A549 (cell line): ENCODE measurements around the gene ZNF536. TPM values are rescaled to one million over a fixed set of nuclear protein-coding genes. Genes with fewer than 3 reads are reported as not detected.

ENCODE experiments used
- ATAC-seq, 2 experiments: fragments of 200-7000 bp in 1 of 2; fragments of >200 bp in 1 of 2; cut with Nextera tagmentation in 1 of 2; cut with Tn5 transposase in 1 of 2; 3 replicates each; pipeline versions ENCODE4 v1.8.0 to v1.9.1; 2018 to 2020; ENCODE audit warnings: mild to moderate bottlenecking in 1 of 2, moderate library complexity in 1 of 2
- CTCF ChIA-PET: fragments of 300-600 bp; sonication (Branson Sonifier 250); formaldehyde crosslinking; extraction: SDS; loops from one replicate; lab custom pipeline; 2021; ENCODE audit warnings: antibody characterized with exemption, inconsistent platforms; lab: Yijun Ruan, JAX
- POLR2A ChIA-PET: fragments of 350-600 bp; formaldehyde crosslinking; extraction: SDS; loops from one replicate; lab custom pipeline; 2021; ENCODE audit warnings: antibody characterized with exemption, inconsistent platforms; lab: Yijun Ruan, JAX
- DNase-seq, 2 experiments: peaks; one replicate each; pipeline versions ENCODE4 v3.0.0 to v3.0.0-alpha.2; 2011 to 2016; ENCODE audit warnings: low read depth in 1 of 2, low spot score in 1 of 2
- FAIRE-seq: peaks from 2 replicates; lab custom pipeline; 2011; peaks lifted over from hg19 to GRCh38; lab: Jason Lieb, UNC
- H3K27ac ChIP-seq, 2 experiments: fragments of >200 bp; sonication (Bioruptor Twin); formaldehyde crosslinking; 3 replicates each; pipeline ENCODE4 v1.5.1; 2016 to 2017
- H3K4me1 ChIP-seq: fragments of >200 bp; sonication (Bioruptor Twin); formaldehyde crosslinking; 3 replicates; pipeline ENCODE4 v1.6.1; 2016
- H3K4me2 ChIP-seq: fragments of >200 bp; sonication (Bioruptor Twin); formaldehyde crosslinking; 3 replicates; pipeline ENCODE4 v1.6.1; 2016
- H3K4me3 ChIP-seq: fragments of >200 bp; sonication (Bioruptor Twin); formaldehyde crosslinking; 3 replicates; pipeline ENCODE4 v1.5.1; 2016
- H3K9me3 ChIP-seq: fragments of >200 bp; sonication (Bioruptor Twin); formaldehyde crosslinking; 3 replicates; pipeline ENCODE4 v1.6.1; 2016
- BHLHE40 ChIP-seq: IDR thresholded peaks from 2 replicates; pipeline ENCODE4 v1.6.1; 2012; ENCODE audit warnings: low read depth, low read length, inconsistent platforms
- CEBPB ChIP-seq, 2 experiments: fragments of >200 bp in 1 of 2; sonication (Bioruptor Twin) in 1 of 2; formaldehyde crosslinking in 1 of 2; IDR thresholded peaks; 2 replicates each; pipeline ENCODE4 v1.6.1; 2012 to 2016
- CHD4 ChIP-seq: fragments of 200-600 bp; sonication (generic); IDR thresholded peaks from 2 replicates; pipeline ENCODE4 v1.6.1; 2016; ENCODE audit warnings: antibody characterized with exemption, mild to moderate bottlenecking, borderline replicate concordance
- E2F6 ChIP-seq: IDR thresholded peaks from 2 replicates; pipeline ENCODE4 v1.6.1; 2012; ENCODE audit warnings: low read depth, borderline replicate concordance
- EP300 ChIP-seq, 2 experiments: fragments of >200 bp; sonication (Bioruptor Twin); formaldehyde crosslinking; IDR thresholded peaks; 2 replicates in 1 of 2; 3 replicates in 1 of 2; pipeline ENCODE4 v1.6.1; 2016 to 2017
- ESRRA ChIP-seq: fragments of 150-350 bp; IDR thresholded peaks from 2 replicates; pipeline ENCODE4 v1.6.1; 2014; ENCODE audit warnings: mild to moderate bottlenecking, low read length, borderline replicate concordance
- FOSB ChIP-seq: fragments of 250-450 bp; sonication (Bioruptor Pico); IDR thresholded peaks from 2 replicates; pipeline ENCODE4 v1.5.0; 2020; ENCODE audit warnings: mild to moderate bottlenecking, moderate library complexity
- JUNB ChIP-seq: fragments of >200 bp; sonication (Bioruptor Twin); formaldehyde crosslinking; IDR thresholded peaks from 2 replicates; pipeline ENCODE4 v1.6.1; 2016
- KDM1A ChIP-seq: fragments of 200-600 bp; sonication (generic); IDR thresholded peaks from 2 replicates; pipeline ENCODE4 v1.6.1; 2016; ENCODE audit warnings: low read depth, mild to moderate bottlenecking
- MAFK ChIP-seq: fragments of 450-650 bp; IDR thresholded peaks from 2 replicates; pipeline ENCODE4 v1.6.1; 2014; ENCODE audit not compliant: partially characterized antibody
- NPAS2 ChIP-seq: fragments of 250-450 bp; sonication (Bioruptor Pico); IDR thresholded peaks from 2 replicates; pipeline ENCODE4 v1.8.0; 2022; ENCODE audit warnings: mild to moderate bottlenecking, moderate library complexity, borderline replicate concordance
- PBX3 ChIP-seq: IDR thresholded peaks from 2 replicates; pipeline ENCODE4 v1.6.1; 2012
- POLR2AphosphoS2 ChIP-seq: conservative IDR thresholded peaks from 2 replicates; pipeline ENCODE4 v1.6.1; 2012; ENCODE audit warnings: low read length, improper control_type of control experiment, inconsistent platforms
- RAD21 ChIP-seq, 2 experiments: fragments of >200 bp in 1 of 2; sonication (Bioruptor Twin) in 1 of 2; formaldehyde crosslinking in 1 of 2; IDR thresholded peaks in 1 of 2; conservative IDR thresholded peaks in 1 of 2; 2 replicates in 1 of 2; 3 replicates in 1 of 2; pipeline ENCODE4 v1.6.1; 2012 to 2018; ENCODE audit warnings: inconsistent platforms in 1 of 2
- SMC3 ChIP-seq: fragments of >200 bp; sonication (Bioruptor Twin); formaldehyde crosslinking; IDR thresholded peaks from 3 replicates; pipeline ENCODE4 v1.6.1; 2018; ENCODE audit warnings: inconsistent platforms
- TFCP2L1 ChIP-seq: fragments of 250-450 bp; sonication (Bioruptor Pico); IDR thresholded peaks from 2 replicates; pipeline ENCODE4 v1.5.0; 2021; ENCODE audit warnings: mild to moderate bottlenecking
- USF2 ChIP-seq: fragments of 450-650 bp; IDR thresholded peaks from 2 replicates; pipeline ENCODE4 v1.6.1; 2014; ENCODE audit warnings: antibody characterized with exemption
- ZFP36 ChIP-seq: fragments of 450-650 bp; IDR thresholded peaks from 2 replicates; pipeline ENCODE4 v1.6.1; 2014; ENCODE audit warnings: borderline replicate concordance; ENCODE audit not compliant: partially characterized antibody
- ZNF302 ChIP-seq: fragments of 250-450 bp; sonication (Bioruptor Pico); IDR thresholded peaks from 2 replicates; pipeline ENCODE4 v1.9.0; 2021; ENCODE audit warnings: inconsistent platforms, mild to moderate bottlenecking, moderate library complexity
- WGBS: methylation state at CpG from one replicate; pipeline ENCODE4 v1.1.6; 2017; ENCODE audit errors: missing lambda C conversion rate; 5-methylcytosine and 5-hydroxymethylcytosine counted together
- polyA plus RNA-seq, 4 experiments: library from polyadenylated mRNA; depleted of rRNA in 3 of 4; stranded (reverse); fragments of >200 nt; fragmentation: RNase III in 1 of 4; extraction: RNeasy Plus Mini Kit Qiagen cat#74134 plus additional on column Dnase treatment in 1 of 4; gene quantifications; 2 replicates in 3 of 4; 3 replicates in 1 of 4; pipeline ENCODE4 v1.2.3, GENCODE V29; 2011 to 2017
- TF ChIP-seq, protein P1 (sequence below): fragments of 150-350 bp; IDR thresholded peaks from 2 replicates; pipeline ENCODE4 v1.6.1; 2014; ENCODE audit warnings: low read depth, mild to moderate bottlenecking, low read length
- TF ChIP-seq, protein P2 (sequence below): IDR thresholded peaks from 2 replicates; pipeline ENCODE4 v1.6.1; 2012

Gene ZNF536
- polyA plus RNA-seq, 2 of the 4 experiments (the other 2 are of a cell fraction): not detected

DNA sequence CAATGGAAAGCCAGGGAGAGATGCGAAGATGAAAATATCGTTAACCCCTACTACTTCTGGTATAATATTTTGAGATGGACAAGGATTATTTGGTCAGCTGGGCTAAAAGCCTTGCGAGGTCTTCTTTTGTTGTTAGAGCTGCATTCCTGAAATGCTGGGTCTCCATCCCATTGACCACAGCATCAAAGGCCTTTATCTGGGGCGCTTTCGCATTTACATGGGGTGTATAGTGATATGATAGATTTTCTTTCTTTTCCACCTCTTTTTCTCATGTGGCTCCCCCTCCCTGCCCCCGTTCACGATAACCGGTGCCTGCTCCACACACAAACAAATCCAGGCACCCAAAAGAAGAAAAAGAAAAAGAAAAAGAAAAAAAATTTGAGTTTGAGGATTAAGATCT lies 77.5 kb downstream of the ZNF536 start:
- TF ChIP-seq POLR2AphosphoS2 (no peak), JUNB (no peak), PBX3 (no peak), SMC3 (no peak)
- TF ChIP-seq, protein P1, sequence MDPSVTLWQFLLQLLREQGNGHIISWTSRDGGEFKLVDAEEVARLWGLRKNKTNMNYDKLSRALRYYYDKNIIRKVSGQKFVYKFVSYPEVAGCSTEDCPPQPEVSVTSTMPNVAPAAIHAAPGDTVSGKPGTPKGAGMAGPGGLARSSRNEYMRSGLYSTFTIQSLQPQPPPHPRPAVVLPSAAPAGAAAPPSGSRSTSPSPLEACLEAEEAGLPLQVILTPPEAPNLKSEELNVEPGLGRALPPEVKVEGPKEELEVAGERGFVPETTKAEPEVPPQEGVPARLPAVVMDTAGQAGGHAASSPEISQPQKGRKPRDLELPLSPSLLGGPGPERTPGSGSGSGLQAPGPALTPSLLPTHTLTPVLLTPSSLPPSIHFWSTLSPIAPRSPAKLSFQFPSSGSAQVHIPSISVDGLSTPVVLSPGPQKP: no peak
- DNase-seq: no peak
- WGBS: 33% methylated on average over 8 of the region's 8 CpGs
- Histone ChIP-seq H3K4me3 (no peak overlapping the region), H3K9me3 (no peaks in the 10 kb centered on the region; the same call in 2 of the 3 replicates), H3K4me2 (no peak overlapping the region), H3K27ac (no peak overlapping the region), H3K4me1 (no peaks in the 10 kb centered on the region)
- ChIA-PET CTCF (interaction anchor here (0.8 to 1.3 kb wide), 3 partner anchors 11 to 21 kb away, joined by 3 to 6 read pairs (median 3); no protein-coding TSS in a partner anchor), POLR2A (no interaction called here)
- no peak for ATAC-seq
- FAIRE-seq: no peak

DNA sequence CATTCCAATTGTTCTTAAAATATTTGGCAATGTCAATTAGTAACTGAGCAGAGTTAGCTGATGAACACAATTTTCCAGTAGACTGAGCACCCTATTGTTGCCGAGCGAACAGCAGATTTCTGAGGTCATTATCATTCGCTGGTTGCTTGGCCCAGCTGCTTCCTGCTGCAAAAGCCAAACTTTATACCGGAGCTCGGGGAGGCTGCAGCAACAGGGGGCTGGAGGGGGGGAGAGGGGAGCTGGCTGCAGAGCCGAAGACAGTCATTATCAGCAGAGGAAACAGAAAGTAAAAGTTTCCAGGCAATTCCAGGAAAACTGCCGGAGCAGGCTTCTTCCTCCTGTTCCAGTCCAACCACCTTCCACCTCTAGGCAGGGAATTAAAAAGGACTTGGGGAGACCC lies 77.9 kb downstream of the ZNF536 start:
- H3K4me3 ChIP-seq: no peak overlapping the region
- ChIA-PET POLR2A (interaction anchor here (0.5 kb wide), 1 partner anchor 782 kb away, joined by 5 read pairs; no protein-coding TSS in a partner anchor), CTCF (interaction anchor here (1.3 kb wide), 1 partner anchor 14 kb away, joined by 3 read pairs; no protein-coding TSS in a partner anchor)
- H3K9me3 ChIP-seq: no peaks in the 10 kb centered on the region; the same call in 2 of the 3 replicates
- DNase-seq: no peak
- WGBS: 18% methylated on average over 7 of the region's 7 CpGs
- FAIRE-seq: no peak
- no peak for TF ChIP-seq FOSB
- no peak overlapping the region for H3K27ac ChIP-seq
- ATAC-seq: no peak
- H3K4me2 ChIP-seq: peak overlapping the region; percentile 18; the same call in 1 of the 3 replicates
- no peaks in the 10 kb centered on the region for H3K4me1 ChIP-seq

GRCh38 chr19:30450835-30451321 lies 78.7 kb downstream of the ZNF536 start:
- ATAC-seq: no peak
- H3K4me2 ChIP-seq: no peak overlapping the region
- POLR2A ChIA-PET: no interaction called here
- DNase-seq: no peak
- WGBS: 59% methylated on average over 31 of the region's 31 CpGs
- H3K4me1 ChIP-seq: no peaks in the 10 kb centered on the region
- no peaks in the 10 kb centered on the region; the same call in 2 of the 3 replicates for H3K9me3 ChIP-seq
- TF ChIP-seq ESRRA (no peak), E2F6 (no peak), FOSB (no peak), MAFK (no peak), ZNF302 (CRISPR knock-in tag) (no peak), CHD4 (no peak), CEBPB (IDR thresholded peaks at IDR 0.05) (no peak), BHLHE40 (no peak), SMC3 (no peak), NPAS2 (no peak), EP300 (IDR thresholded peaks at IDR 0.05) (no peak), USF2 (no peak), RAD21 (conservative IDR thresholded peaks at IDR 0.05 in 1 of 2, IDR thresholded peaks at IDR 0.05 in 1 of 2) (no peak), KDM1A (no peak), ZFP36 (no peak), TFCP2L1 (no peak)
- TF ChIP-seq, protein P2, sequence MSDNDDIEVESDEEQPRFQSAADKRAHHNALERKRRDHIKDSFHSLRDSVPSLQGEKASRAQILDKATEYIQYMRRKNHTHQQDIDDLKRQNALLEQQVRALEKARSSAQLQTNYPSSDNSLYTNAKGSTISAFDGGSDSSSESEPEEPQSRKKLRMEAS: no peak
- CTCF ChIA-PET: interaction anchor here (1.3 kb wide), 1 partner anchor 14 kb away, joined by 3 read pairs; no protein-coding TSS in a partner anchor
- no peak overlapping the region for H3K4me3 ChIP-seq
- no peak overlapping the region for H3K27ac ChIP-seq
- FAIRE-seq: no peak
